T-helper 1 cell (primary cell): ENCODE measurements around the gene DGKE.

Experiments used
- DNase-seq, 5 donors: peaks; one replicate each; pipeline ENCODE4 v3.0.0-alpha.2; 2012 to 2020
- total RNA-seq, 4 donors: gene quantifications; one replicate each; lab custom pipeline; 2026; lab: John Stamatoyannopoulos, UW

Gene DGKE
- total RNA-seq = 50.3 to 70.7 (median 51.6) reads per million in 4 donors

GRCh38 chr17:56833809-56834379, at the start of gene DGKE, which contains the start of gene C17orf67:
DGKE (plus strand) TSS chr17:56834151; CDS start chr17:56834796, 645 bp downstream.
C17orf67 (minus strand) TSS chr17:56833920; CDS start chr17:56815810, 18,110 bp downstream.
- DNase-seq = peak; percentile 96 to 99 (median 99)

GRCh38 chr17:56785405-56785804, 48.5 kb upstream of the DGKE start:
- peak in 1 of 5 donors; percentile 19 for DNase-seq

- peak in 1 of 5 donors; percentile 12 for DNase-seq
These were observed 47.8 kb upstream of the DGKE start for GRCh38 chr17:56785997-56786680.

GRCh38 chr17:56786989-56787482, 46.9 kb upstream of the DGKE start:
- peak in 1 of 5 donors; percentile 95 for DNase-seq

- DNase-seq = no peak
These were observed 41.7 kb upstream of the DGKE start for GRCh38 chr17:56792267-56792666.

- no peak for DNase-seq
These were observed 40.4 kb upstream of the DGKE start for GRCh38 chr17:56793531-56793930.

- DNase-seq = no peak
These were observed 40.0 kb upstream of the DGKE start for GRCh38 chr17:56793957-56794356.

GRCh38 chr17:56795221-56795865, 38.6 kb upstream of the DGKE start:
- no peak for DNase-seq

GRCh38 chr17:56796536-56796935, 37.4 kb upstream of the DGKE start:
- DNase-seq = no peak

- DNase-seq = no peak
These were observed 35.0 kb upstream of the DGKE start for GRCh38 chr17:56798916-56799315.

- no peak for DNase-seq
These were observed 32.3 kb upstream of the DGKE start for GRCh38 chr17:56801459-56802178.

- DNase-seq = no peak
These were observed 30.9 kb upstream of the DGKE start for GRCh38 chr17:56803071-56803470.

- no peak for DNase-seq
These were observed 29.5 kb upstream of the DGKE start for GRCh38 chr17:56804454-56804853.

GRCh38 chr17:56806949-56807348, 27.0 kb upstream of the DGKE start:
- DNase-seq = no peak

- DNase-seq = no peak
These were observed 26.2 kb upstream of the DGKE start for GRCh38 chr17:56807723-56808122.

GRCh38 chr17:56808503-56808902, 25.4 kb upstream of the DGKE start:
- DNase-seq = no peak

GRCh38 chr17:56809106-56809819, 24.7 kb upstream of the DGKE start:
- DNase-seq = no peak

GRCh38 chr17:56809820-56810179, 24.2 kb upstream of the DGKE start:
- DNase-seq = no peak

GRCh38 chr17:56810343-56810742, 23.6 kb upstream of the DGKE start:
- DNase-seq = no peak

- DNase-seq = no peak
These were observed 22.8 kb upstream of the DGKE start for GRCh38 chr17:56810891-56811775.

- no peak for DNase-seq
These were observed 21.0 kb upstream of the DGKE start for GRCh38 chr17:56812901-56813388.
